ENCODE measurements around the gene CLMN. TPM values are rescaled to one million over a fixed set of nuclear protein-coding genes. Genes with fewer than 3 reads are reported as not detected.

Gene CLMN
- total and polyA plus RNA-seq, 2 donors (not counting 1 experiment from before 2014, with no cell fraction given), result 9.6 to 51.5 TPM

- ChIA-PET CTCF (interaction anchor here (1.8 kb wide), 1 partner anchor 123 kb away, joined by 4 read pairs; no protein-coding TSS in a partner anchor), POLR2A (no interaction called here)
- H3K4me3 Mint-ChIP-seq, result no peak overlapping the region
- H3K4me1 ChIP-seq (ENCODE audit: control insufficient read depth in 2 of 2, insufficient read depth in 2 of 2, low read length in 2 of 2), result peaks cover 15% of the 10 kb centered on the region in 2 donors
- peaks cover 9% of the 10 kb centered on the region for H4K20me1 ChIP-seq (ENCODE audit: control insufficient read depth, insufficient read depth, low read length, poor library complexity, severe bottlenecking)
- intact Hi-C loops (cut with micrococcal nuclease), result no loop called here
- H3K4me3 ChIP-seq (ENCODE audit: control extremely low read depth in 1 of 5, extremely low read depth in 1 of 5, insufficient read depth in 1 of 5, low read depth in 2 of 5, low read length in 4 of 5), result no peak overlapping the region
- no peaks in the 10 kb centered on the region for H3K27me3 ChIP-seq (replicated peaks in 1 of 4; ENCODE audit: control extremely low read depth in 1 of 4, control insufficient read depth in 3 of 4, insufficient read depth in 4 of 4, low read length in 3 of 4)
- H3K27ac ChIP-seq (ENCODE audit: low read length in 2 of 2), result no peak overlapping the region
- no peak overlapping the region for H3K9ac ChIP-seq (ENCODE audit: low read length)
- H3K9me3 ChIP-seq (ENCODE audit: control extremely low read depth in 1 of 3, control insufficient read depth in 2 of 3, insufficient read depth in 1 of 3, low read length in 2 of 3), result peaks cover 0 to 3% (median 0%) of the 10 kb centered on the region in 3 donors
- TF ChIP-seq EZH2 (IDR thresholded peaks at IDR 0.05; ENCODE audit: borderline replicate concordance, insufficient read depth, low read depth, low read length, poor library complexity, severe bottlenecking), result no peak
- no peak for TF ChIP-seq CTCF (IDR thresholded peaks at IDR 0.05)
- H3K4me1 Mint-ChIP-seq, result peaks cover 28% of the 10 kb centered on the region
- DNase-seq (no peak), ATAC-seq (ENCODE audit: low read depth) (no peak)
- H3K27me3 Mint-ChIP-seq, result no peaks in the 10 kb centered on the region
- no peak overlapping the region for H3K4me2 ChIP-seq (replicated peaks; ENCODE audit: low read depth, low read length, poor library complexity, severe bottlenecking)
- no peak overlapping the region for H2AFZ ChIP-seq (ENCODE audit: insufficient read depth, low read depth, low read length, poor library complexity, severe bottlenecking)
- H3K79me2 ChIP-seq (ENCODE audit: control insufficient read depth, insufficient read depth, low read length), result peaks cover 4% of the 10 kb centered on the region
- H3K9me3 Mint-ChIP-seq (ENCODE audit: insufficient read depth), result no peaks in the 10 kb centered on the region
- H3K36me3 ChIP-seq (replicated peaks in 1 of 2; ENCODE audit: control extremely low read depth in 1 of 2, control insufficient read depth in 1 of 2, extremely low read depth in 1 of 2, insufficient read depth in 2 of 2, low read length in 1 of 2), result peaks cover 0 to 2% of the 10 kb centered on the region in 2 experiments
- 93% methylated on average over 7 of the region's 10 CpGs for WGBS (ENCODE audit: insufficient coverage)
- no peak overlapping the region for H3K27ac Mint-ChIP-seq
Observed at GRCh38 chr14:95238487-95239298, 81.0 kb downstream of the CLMN start.

GRCh38 chr14:95237958-95238340 is 81.8 kb downstream of the CLMN start:
- no peak overlapping the region for H3K4me3 ChIP-seq (ENCODE audit: control extremely low read depth in 1 of 5, extremely low read depth in 1 of 5, insufficient read depth in 1 of 5, low read depth in 2 of 5, low read length in 4 of 5)
- peaks cover 0 to 3% (median 0%) of the 10 kb centered on the region in 3 donors for H3K9me3 ChIP-seq (ENCODE audit: control extremely low read depth in 1 of 3, control insufficient read depth in 2 of 3, insufficient read depth in 1 of 3, low read length in 2 of 3)
- H2AFZ ChIP-seq (ENCODE audit: insufficient read depth, low read depth, low read length, poor library complexity, severe bottlenecking), result no peak overlapping the region
- no peaks in the 10 kb centered on the region for H3K9me3 Mint-ChIP-seq (ENCODE audit: insufficient read depth)
- no peak overlapping the region for H3K27ac Mint-ChIP-seq
- TF ChIP-seq EZH2 (IDR thresholded peaks at IDR 0.05; ENCODE audit: borderline replicate concordance, insufficient read depth, low read depth, low read length, poor library complexity, severe bottlenecking) (no peak), CTCF (IDR thresholded peaks at IDR 0.05) (no peak)
- peaks cover 35% of the 10 kb centered on the region for H3K4me1 Mint-ChIP-seq
- no peaks in the 10 kb centered on the region for H3K27me3 ChIP-seq (replicated peaks in 1 of 4; ENCODE audit: control extremely low read depth in 1 of 4, control insufficient read depth in 3 of 4, insufficient read depth in 4 of 4, low read length in 3 of 4)
- peaks cover 0 to 2% of the 10 kb centered on the region in 2 experiments for H3K36me3 ChIP-seq (replicated peaks in 1 of 2; ENCODE audit: control extremely low read depth in 1 of 2, control insufficient read depth in 1 of 2, extremely low read depth in 1 of 2, insufficient read depth in 2 of 2, low read length in 1 of 2)
- H3K4me3 Mint-ChIP-seq, result no peak overlapping the region
- H3K79me2 ChIP-seq (ENCODE audit: control insufficient read depth, insufficient read depth, low read length), result peaks cover 4% of the 10 kb centered on the region
- no peak overlapping the region for H3K9ac ChIP-seq (ENCODE audit: low read length)
- ChIA-PET CTCF (no interaction called here), POLR2A (no interaction called here)
- no peaks in the 10 kb centered on the region for H3K27me3 Mint-ChIP-seq
- peaks cover 21% of the 10 kb centered on the region in 2 donors for H3K4me1 ChIP-seq (ENCODE audit: control insufficient read depth in 2 of 2, insufficient read depth in 2 of 2, low read length in 2 of 2)
- no peak overlapping the region for H3K4me2 ChIP-seq (replicated peaks; ENCODE audit: low read depth, low read length, poor library complexity, severe bottlenecking)
- H3K27ac ChIP-seq (ENCODE audit: low read length in 2 of 2), result no peak overlapping the region
- H4K20me1 ChIP-seq (ENCODE audit: control insufficient read depth, insufficient read depth, low read length, poor library complexity, severe bottlenecking), result peaks cover 9% of the 10 kb centered on the region
- intact Hi-C loops (cut with micrococcal nuclease), result no loop called here
- WGBS (ENCODE audit: insufficient coverage), result 95% methylated on average over 11 of the region's 11 CpGs
- ATAC-seq (ENCODE audit: low read depth) (no peak), DNase-seq (no peak)
